ENCODE data around the gene TMEM208.

TMEM208 gene

GRCh38 chr16:67237396-67238277, 10.7 kb downstream of the TMEM208 start:
- no peak for DNase-seq

GRCh38 chr16:67238278-67238575, 11.3 kb downstream of the TMEM208 start:
- no peak for DNase-seq

DNA sequence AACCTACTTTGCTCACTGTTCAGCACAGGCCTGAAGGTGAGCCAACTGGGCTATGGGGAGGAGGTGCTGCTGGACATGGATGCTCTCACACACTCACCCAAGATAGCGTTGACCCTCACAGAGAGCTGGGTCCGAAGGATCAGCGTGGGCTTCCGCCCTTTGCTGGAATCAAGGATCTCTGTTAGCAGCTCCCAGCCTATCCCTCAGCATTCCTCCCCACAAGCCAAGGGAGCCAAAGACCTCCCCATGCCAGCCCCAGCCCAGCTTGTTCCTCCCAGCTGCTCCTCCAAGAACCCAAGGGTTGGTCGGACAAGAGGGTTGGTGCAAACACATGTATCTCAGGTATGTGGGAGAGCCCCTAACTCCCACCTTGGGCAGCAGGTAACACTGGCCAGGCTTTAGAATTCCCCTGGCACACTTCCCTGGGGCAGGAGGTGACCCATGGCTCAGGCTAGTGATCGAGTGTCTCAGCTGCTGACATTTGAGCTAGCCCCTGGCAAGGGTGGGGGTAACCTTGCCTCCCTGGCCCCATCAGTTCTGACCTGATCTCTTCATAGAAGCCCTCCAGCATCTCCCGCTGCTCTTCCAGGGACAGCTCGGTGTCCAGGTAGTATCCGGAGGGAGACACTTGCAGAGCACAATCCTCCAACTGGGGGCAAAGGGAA, 12.0 kb downstream of the TMEM208 start:
- DNase-seq = no peak

DNA sequence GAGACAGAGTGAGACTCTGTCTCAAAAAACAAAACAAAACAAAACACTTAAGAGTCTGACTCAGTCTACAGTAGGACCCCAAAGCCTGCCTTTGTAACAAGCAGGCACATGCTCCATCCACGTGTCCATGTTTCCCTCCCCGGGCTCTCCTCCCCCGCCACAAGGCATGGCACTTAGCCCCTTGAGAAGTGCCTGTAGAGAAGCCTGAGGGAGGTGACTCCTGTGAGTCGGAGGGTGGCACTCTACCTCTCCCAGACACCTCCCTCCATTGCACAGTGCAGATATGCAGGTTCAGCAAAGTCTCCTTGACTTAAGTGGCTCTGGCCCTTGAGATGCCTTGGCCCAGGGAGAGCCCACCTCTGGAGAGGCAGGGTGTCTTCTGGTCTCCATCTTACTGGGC, 13.6 kb downstream of the TMEM208 start:
- DNase-seq = no peak

DNA sequence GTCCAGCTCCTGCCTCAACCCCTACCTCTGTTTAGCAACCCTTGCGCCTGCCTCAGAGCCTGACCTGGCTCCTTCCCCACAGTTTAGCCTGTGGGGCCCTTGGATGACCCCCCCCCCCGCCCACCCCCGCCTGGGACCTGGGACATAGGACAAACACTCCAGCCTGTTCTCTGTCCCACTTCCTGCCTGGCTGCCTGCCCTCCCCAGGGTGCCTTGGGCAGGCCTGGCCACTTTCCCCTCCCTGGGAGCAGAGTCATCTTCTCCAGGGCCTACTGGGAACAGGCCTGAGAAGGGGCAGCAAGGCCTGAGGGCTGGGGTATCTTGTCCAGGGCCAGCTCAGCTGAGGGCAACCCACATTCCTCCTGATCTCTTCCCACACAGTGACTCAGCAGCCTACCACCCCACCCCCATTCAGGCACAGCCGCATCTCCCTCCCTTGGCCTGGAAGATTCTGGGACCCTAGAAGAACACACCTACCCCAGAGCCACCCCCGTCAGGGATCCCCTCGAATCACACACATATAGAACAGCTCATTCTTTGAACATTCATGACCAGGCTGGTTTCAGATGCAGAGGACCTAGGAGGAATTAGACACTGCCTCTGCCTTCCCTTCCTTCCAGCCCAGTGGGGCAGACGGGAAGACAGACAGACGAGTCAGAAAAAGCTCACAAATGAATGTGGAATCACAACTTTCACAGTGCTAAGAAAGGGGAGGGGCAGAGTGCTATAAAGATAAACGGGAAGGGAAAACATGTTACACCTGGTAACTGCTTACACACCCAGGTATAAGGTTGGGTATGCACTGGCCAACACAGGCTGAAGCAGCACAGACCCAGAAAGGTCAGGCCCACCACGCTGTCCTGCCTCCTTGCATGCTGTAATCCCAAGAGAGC, 14.3 kb downstream of the TMEM208 start:
- DNase-seq = no peak

GRCh38 chr16:67242138-67242730, 15.3 kb downstream of the TMEM208 start:
- DNase-seq = no peak

- no peak for DNase-seq
Measured at GRCh38 chr16:67243481-67243880, 16.6 kb downstream of the TMEM208 start.

- DNase-seq = no peak
Measured at GRCh38 chr16:67244387-67245185, 17.7 kb downstream of the TMEM208 start.

DNA sequence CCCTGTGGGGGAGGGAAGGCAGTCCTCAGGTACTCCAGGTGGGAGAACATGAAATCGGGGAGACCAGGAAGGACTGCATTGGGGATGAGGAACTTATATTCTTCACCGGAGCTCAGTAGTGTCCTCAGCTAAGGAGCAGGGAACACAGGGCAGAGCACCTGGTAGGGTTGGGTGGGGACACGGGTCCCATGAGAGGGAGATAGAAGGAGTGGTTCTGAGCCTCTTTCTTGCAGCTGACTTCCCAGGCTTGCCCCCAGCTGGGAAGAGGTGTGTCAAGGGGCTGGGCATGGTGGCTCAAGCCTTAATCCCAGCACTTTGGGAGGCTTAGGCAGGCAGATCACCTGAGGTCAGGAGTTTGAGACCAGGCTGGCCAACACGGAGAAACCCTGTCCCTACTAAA, 18.3 kb downstream of the TMEM208 start:
- no peak for DNase-seq

GRCh38 chr16:67245674-67246080, 18.7 kb downstream of the TMEM208 start:
- no peak for DNase-seq

DNA sequence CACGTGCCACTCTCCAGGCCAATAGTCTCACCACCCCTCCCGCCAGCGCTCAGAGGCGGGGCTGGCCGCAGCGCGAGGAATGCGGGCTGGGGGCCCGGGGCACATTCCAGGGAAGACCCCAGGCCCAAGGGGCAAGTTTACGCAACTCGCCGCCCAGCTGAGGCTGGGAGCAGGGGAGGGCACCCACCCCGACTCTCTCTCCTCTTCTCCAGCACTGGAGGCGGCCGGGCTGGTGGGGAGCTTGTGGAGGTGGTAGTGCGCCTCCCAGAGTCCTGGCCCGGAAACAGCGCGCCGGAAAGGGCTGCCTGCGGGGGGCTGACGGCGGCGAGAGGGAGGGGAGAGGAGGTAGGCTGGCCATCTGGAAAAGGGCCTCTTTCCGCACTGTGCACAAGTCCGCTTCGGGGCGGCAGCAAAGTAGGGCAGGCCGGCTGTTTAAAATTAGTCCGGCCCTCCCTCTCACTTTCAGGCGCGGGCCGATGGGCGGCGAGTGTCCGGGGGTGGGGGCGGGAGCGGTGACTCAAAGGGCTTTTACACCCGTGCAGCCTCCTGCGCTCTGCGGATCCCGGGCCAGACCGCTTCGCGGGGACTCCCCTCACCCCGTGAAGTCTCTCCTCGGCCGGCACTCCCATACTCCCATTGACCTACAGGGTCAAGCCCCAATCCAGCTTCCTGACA, 19.3 kb downstream of the TMEM208 start:
- peak; percentile 71 for DNase-seq

GRCh38 chr16:67246756-67247191, 19.8 kb downstream of the TMEM208 start:
- DNase-seq = no peak

GRCh38 chr16:67247192-67248072, 20.5 kb downstream of the TMEM208 start, which contains the start of gene FHOD1:
TSS of gene FHOD1 (minus strand) at chr16:67247481. CDS start at chr16:67247410, 71 bp downstream.
- peak; percentile 89 for DNase-seq

DNA sequence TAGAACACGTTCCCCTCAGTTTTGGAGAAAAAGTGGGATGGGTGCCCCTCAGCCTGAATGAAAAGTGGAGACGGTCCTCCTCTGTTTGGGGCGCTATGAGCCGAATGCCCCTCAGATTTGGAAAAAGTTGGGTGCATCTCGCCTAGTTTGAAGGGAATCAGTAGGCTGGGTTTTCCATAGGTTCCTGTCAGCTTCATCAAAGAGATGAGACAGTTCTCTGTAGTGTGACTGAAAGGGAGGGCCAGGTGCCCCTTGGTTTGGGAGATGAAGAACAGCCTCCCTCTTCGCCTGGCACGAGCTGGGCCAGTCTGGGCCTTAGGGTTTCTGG, 21.1 kb downstream of the TMEM208 start:
- DNase-seq = no peak

- no peak for DNase-seq
Measured at GRCh38 chr16:67248401-67249177, 21.7 kb downstream of the TMEM208 start, which contains the start of gene SLC9A5. TSS of gene SLC9A5 (plus strand) at chr16:67248979. CDS start at chr16:67249015, 36 bp downstream.

DNA sequence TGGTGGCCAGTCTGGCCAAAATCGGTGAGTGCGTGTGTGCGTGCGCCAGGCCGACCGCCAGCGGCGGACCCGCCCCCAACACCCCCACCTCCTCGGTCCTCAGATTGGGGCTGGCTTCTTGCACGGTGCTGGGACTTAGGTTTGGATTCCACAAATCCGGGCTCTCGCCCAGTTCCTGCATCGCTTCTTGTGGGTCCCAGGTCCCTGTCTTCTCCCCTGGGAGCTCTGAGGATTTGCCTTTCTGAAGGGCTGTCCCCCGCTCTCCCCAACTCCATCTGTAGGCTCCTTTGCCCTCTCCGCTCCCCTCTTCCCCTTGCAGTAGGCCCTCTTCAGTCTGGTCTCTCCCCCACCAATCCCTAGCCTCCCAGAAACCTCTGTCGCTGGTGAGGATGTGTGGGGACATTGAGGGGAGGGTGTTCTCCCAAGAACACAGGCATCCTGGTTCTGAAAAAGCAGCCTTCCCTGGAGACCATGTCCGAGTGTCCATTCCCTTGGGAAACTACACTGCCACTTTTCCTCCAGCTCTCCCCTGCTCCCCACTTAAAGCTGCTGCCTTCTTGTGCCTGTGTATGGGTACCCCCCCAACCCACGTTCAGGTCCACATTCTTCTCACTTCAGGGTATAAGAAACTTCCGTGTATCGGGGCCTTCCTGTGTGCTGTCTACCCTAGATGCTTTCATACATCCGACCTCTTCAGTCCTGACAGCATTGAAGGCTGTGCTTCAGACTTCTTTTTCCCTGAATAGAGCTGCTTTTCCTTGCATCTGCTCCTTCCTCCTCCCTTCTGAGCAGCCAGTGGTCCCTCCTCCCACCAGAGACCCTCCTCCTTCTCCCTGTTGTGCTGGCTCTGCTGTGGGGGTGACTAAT, 22.5 kb downstream of the TMEM208 start:
- DNase-seq = no peak

DNA sequence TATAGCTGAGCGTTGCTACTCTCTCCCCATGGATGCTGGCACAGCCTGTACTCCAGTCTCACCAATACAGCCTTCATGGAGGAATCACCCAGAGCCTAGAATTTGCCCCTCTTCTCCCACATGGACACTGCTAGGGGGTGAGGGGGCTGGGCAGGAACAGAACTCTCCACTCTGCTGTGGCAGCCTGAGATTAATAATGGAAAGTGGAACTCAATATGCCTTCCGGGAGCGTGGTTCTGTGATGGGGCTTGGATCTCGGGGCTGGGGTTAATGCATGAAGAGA, 23.1 kb downstream of the TMEM208 start:
- DNase-seq = no peak

GRCh38 chr16:67252609-67253497, 25.9 kb downstream of the TMEM208 start:
- DNase-seq = peak; percentile 21

Data from DMS 273 treated with DMSO at 0.1 percent for 48 hours (cell line).